A673 (cell line): ENCODE data around the gene ANGPTL2.

Experiments used
- EZH2 ChIP-seq: fragments of 200-600 bp; sonication (generic); IDR thresholded peaks from 2 replicates; pipeline ENCODE4 v1.6.1; 2017; ENCODE audit warnings: borderline replicate concordance, low read depth, mild to moderate bottlenecking, mixed read lengths, antibody characterized with exemption, low read length; ENCODE audit not compliant: poor library complexity, severe bottlenecking
- TF ChIP-seq, protein P1 (sequence below): fragments of 300-800, 200-600 bp; sonication (generic); conservative IDR thresholded peaks from 2 replicates; pipeline ENCODE4 v1.5.1; 2017; ENCODE audit warnings: low read depth, mild to moderate bottlenecking, antibody characterized with exemption, low read length, moderate library complexity, mixed read lengths

DNA sequence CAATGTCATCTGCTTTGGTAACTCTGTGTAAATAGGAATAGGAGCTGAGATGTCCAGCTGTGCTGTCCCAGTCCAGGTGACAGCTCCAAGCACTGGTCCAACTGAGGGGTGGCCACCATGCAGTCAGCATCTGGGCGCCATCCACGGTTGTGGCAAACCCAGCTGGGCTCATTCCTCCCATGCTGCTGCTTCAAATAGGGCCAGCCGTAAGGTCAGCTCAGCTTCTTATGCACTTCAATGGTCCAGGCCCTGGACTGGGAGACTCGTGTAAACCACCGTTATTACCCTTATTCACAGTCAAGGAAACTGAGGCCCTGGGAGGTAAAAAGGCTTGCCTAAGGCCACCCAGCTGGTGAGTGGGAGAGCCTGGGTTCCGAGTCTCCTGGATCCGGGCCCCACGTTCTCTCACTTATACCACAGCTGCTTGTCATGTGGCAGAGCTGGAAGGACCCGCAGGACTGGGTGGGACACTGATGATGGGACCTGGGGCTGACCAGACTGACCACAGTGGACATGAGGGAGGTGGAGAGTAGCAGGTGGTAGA, 38.7 kb upstream of the ANGPTL2 start:
- TF ChIP-seq, protein P1, sequence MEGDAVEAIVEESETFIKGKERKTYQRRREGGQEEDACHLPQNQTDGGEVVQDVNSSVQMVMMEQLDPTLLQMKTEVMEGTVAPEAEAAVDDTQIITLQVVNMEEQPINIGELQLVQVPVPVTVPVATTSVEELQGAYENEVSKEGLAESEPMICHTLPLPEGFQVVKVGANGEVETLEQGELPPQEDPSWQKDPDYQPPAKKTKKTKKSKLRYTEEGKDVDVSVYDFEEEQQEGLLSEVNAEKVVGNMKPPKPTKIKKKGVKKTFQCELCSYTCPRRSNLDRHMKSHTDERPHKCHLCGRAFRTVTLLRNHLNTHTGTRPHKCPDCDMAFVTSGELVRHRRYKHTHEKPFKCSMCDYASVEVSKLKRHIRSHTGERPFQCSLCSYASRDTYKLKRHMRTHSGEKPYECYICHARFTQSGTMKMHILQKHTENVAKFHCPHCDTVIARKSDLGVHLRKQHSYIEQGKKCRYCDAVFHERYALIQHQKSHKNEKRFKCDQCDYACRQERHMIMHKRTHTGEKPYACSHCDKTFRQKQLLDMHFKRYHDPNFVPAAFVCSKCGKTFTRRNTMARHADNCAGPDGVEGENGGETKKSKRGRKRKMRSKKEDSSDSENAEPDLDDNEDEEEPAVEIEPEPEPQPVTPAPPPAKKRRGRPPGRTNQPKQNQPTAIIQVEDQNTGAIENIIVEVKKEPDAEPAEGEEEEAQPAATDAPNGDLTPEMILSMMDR: no peak
- no peak for TF ChIP-seq EZH2
